ENCODE results near the gene HOGA1.

GRCh38 chr10:97589479-97589878 is 5.3 kb downstream of the HOGA1 start, which contains the start of gene C10orf62:
- TF ChIP-seq, protein P1, sequence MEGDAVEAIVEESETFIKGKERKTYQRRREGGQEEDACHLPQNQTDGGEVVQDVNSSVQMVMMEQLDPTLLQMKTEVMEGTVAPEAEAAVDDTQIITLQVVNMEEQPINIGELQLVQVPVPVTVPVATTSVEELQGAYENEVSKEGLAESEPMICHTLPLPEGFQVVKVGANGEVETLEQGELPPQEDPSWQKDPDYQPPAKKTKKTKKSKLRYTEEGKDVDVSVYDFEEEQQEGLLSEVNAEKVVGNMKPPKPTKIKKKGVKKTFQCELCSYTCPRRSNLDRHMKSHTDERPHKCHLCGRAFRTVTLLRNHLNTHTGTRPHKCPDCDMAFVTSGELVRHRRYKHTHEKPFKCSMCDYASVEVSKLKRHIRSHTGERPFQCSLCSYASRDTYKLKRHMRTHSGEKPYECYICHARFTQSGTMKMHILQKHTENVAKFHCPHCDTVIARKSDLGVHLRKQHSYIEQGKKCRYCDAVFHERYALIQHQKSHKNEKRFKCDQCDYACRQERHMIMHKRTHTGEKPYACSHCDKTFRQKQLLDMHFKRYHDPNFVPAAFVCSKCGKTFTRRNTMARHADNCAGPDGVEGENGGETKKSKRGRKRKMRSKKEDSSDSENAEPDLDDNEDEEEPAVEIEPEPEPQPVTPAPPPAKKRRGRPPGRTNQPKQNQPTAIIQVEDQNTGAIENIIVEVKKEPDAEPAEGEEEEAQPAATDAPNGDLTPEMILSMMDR (IDR thresholded peaks at IDR 0.05), result no peak
- TF ChIP-seq POLR2AphosphoS5 (IDR thresholded peaks at IDR 0.05; ENCODE audit: insufficient read depth in 1 of 2, low read depth in 1 of 2) (no peak), POLR2A (IDR thresholded peaks at IDR 0.05) (no peak)
